ENCODE measurements around the gene RAB26. TPM values are rescaled to one million over a fixed set of nuclear protein-coding genes. Genes with fewer than 3 reads are reported as not detected.
"Not testable (repeated sequence)": the region's sequence is repeated elsewhere in the genome, so short reads cannot be mapped to it uniquely, and the experiment has no call there.

RAB26 gene
- total RNA-seq, 2 donors from 2014 or later, result 0.82 to 2.0 TPM

GRCh38 chr16:2135770-2136490, 12.5 kb upstream of the RAB26 start, which contains the start of gene PKD1:
Gene PKD1 (minus strand): TSS chr16:2135898. CDS start chr16:2135689, 209 bp downstream.
- not testable (repeated sequence) for H3K36me3 Mint-ChIP-seq (ENCODE audit: insufficient read depth in 2 of 2); H3K9me3 Mint-ChIP-seq; H3K27me3 Mint-ChIP-seq (ENCODE audit: low read depth)
- Mint-ChIP-seq H3K4me3 (peak within 1 kb of the TSS; percentile 91 to 99), H3K4me1 (ENCODE audit: low read depth) (peaks cover 14% of the 10 kb centered on the region), H3K27ac (peak within 1 kb of the TSS; percentile 78)
- ATAC-seq (replicated peaks in 1 of 2) (peak; percentile 85 to 89), DNase-seq (peak; percentile 100)

DNA sequence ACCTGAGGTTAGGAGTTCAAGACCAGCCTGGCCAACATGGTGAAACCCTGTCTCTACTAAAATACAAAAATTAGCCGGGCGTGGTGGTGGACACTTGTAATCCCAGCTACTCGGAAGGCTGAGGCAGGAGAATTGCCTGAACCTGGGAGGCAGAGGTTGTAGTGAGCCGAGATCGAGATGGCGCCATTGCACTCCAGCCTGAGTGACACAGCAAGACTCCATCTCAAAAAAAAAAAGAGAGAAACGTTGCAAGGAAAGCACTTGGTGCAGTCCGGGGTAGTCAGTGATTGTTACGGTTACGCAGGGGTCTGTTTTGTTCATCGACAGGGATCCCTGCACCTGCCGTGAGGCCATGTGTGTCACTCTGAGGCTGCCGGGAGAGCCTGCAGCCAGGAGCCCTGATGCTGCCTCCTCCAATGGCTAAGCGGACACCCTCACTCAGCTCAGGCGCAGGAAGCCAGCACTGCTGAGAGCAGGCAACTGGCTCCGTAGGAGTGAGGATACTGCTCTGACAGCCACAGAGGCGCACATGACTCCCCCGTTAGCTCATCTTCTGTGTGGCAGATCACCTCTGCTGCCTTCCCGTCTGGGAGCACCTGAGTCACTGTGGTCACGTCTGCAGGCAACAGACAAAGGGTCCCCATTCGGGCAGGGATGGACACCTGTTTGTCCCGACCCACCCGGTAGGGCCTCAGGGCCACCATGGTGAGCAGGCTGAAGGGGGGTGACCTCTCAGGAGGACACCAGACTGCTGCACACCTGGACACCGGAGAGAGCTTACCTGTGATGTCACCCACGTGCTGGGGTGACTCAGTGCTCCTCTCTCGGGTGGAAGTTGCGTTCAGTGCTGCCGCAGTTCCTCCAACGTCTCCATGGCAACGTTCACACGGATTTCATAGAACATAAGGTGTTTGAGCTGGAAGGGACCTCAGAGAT, 5.2 kb upstream of the RAB26 start:
- Mint-ChIP-seq H3K27ac (no peak overlapping the region), H3K27me3 (ENCODE audit: low read depth) (no peaks in the 10 kb centered on the region), H3K36me3 (ENCODE audit: insufficient read depth in 2 of 2) (no peaks in the 10 kb centered on the region), H3K9me3 (no peaks in the 10 kb centered on the region), H3K4me3 (no peak overlapping the region), H3K4me1 (ENCODE audit: low read depth) (peaks cover 14% of the 10 kb centered on the region)
- DNase-seq (no peak), ATAC-seq (replicated peaks in 1 of 2) (peak; percentile 35 to 41)

DNA sequence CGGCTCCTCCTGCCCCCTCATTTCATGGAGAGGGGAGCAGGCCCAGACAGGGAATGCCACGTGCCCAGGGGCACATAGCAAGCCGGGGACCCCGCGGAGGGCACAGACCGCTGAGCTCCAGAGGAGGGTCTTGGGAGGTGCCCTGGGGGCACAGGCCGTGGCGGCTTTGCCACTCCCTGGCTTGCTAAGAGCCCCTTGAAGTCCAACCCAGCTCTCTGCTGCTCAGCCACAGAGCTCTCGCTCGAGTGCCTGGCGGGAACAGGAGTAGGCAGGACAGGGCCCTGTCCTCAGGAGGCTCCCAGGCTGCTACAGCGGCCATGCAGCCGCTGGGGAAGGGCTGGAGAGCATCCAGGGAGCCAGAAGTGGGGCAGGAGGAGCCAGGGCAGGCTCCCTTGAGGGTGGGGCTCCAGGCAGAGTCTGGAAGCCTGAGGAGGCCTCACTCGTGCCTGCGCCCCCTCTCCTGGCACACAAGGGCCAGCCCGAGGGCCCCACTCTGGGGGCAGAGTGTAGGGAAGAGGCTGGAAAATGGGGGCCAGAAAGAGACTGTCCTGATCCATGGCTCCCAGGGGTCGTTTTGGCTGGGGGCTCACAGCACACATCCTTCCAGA, 4.4 kb upstream of the RAB26 start:
- Mint-ChIP-seq H3K4me1 (ENCODE audit: low read depth) (peaks cover 14% of the 10 kb centered on the region), H3K9me3 (no peaks in the 10 kb centered on the region), H3K36me3 (ENCODE audit: insufficient read depth in 2 of 2) (no peaks in the 10 kb centered on the region), H3K4me3 (no peak overlapping the region), H3K27me3 (ENCODE audit: low read depth) (no peaks in the 10 kb centered on the region), H3K27ac (no peak overlapping the region)
- ATAC-seq (replicated peaks in 1 of 2), result no peak
- no peak for DNase-seq

- ATAC-seq (replicated peaks in 1 of 2), result no peak
- Mint-ChIP-seq H3K4me3 (no peak overlapping the region), H3K27me3 (ENCODE audit: low read depth) (no peaks in the 10 kb centered on the region), H3K9me3 (no peaks in the 10 kb centered on the region), H3K4me1 (ENCODE audit: low read depth) (peaks cover 23% of the 10 kb centered on the region), H3K36me3 (ENCODE audit: insufficient read depth in 2 of 2) (no peaks in the 10 kb centered on the region), H3K27ac (no peak overlapping the region)
- DNase-seq, result no peak
Observed at GRCh38 chr16:2145843-2146242, 2.6 kb upstream of the RAB26 start.

- ATAC-seq (replicated peaks in 1 of 2) (no peak), DNase-seq (no peak)
- H3K4me1 Mint-ChIP-seq (ENCODE audit: low read depth), result peaks cover 35% of the 10 kb centered on the region
- no peaks in the 10 kb centered on the region for H3K36me3 Mint-ChIP-seq (ENCODE audit: insufficient read depth in 2 of 2)
- H3K9me3 Mint-ChIP-seq, result no peaks in the 10 kb centered on the region
- H3K27me3 Mint-ChIP-seq (ENCODE audit: low read depth), result no peaks in the 10 kb centered on the region
- H3K27ac Mint-ChIP-seq, result no peak overlapping the region
- H3K4me3 Mint-ChIP-seq, result peak overlapping the region in 1 of 2 donors; percentile 47
Observed at GRCh38 chr16:2147378-2147777, 1.0 kb upstream of the RAB26 start.

DNA sequence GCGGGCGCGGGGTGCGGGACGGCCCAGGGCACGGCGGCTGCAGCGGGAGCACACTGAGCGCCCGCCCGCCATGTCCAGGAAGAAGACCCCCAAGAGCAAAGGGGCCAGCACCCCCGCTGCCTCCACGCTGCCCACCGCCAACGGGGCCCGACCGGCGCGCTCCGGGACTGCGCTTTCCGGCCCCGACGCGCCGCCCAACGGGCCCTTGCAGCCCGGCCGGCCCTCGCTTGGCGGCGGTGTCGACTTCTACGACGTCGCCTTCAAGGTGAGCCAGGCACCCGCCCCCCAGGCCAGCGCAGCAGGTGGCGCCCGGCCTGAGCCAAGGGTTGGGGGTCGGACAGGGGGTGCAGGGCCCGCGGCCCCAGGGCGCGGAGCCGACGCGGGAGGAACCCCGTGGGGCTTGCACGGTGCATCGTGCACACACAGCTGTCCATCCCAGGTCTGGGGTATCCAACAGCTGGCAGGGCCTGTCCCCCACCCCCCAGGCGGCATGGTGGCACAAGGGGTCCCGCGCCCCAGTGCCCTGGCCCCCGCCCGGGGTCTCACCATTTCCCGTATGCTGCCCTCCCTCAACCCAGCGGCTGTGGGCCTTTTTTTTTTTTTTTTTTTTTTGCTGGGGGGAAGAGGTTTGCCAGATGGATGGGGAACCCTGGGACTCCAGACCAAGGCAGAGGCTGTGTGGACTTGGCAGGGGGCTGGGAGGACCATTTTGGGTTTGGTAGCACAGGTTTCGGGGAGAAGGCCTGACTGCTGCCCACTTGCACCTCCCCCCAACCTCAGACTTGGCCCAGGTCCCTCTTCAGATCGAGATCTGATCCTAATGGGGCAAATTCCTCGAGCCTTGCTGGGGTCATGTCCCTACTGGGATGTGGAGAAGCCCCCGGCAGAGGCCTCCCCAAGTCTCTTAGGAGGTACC, 547 bp downstream of the RAB26 start:
- no peak overlapping the region for H3K27ac Mint-ChIP-seq
- H3K27me3 Mint-ChIP-seq (ENCODE audit: low read depth), result no peaks in the 10 kb centered on the region
- DNase-seq (peak; percentile 45 to 50), ATAC-seq (replicated peaks in 1 of 2) (peak; percentile 20 to 31)
- peaks cover 51% of the 10 kb centered on the region for H3K4me1 Mint-ChIP-seq (ENCODE audit: low read depth)
- no peaks in the 10 kb centered on the region for H3K9me3 Mint-ChIP-seq
- H3K36me3 Mint-ChIP-seq (ENCODE audit: insufficient read depth in 2 of 2), result peaks cover 0 to 3% of the 10 kb centered on the region in 2 donors
- peak overlapping the region; percentile 73 to 76 for H3K4me3 Mint-ChIP-seq

GRCh38 chr16:2149630-2150417, 1.4 kb downstream of the RAB26 start:
- ATAC-seq (replicated peaks in 1 of 2), result no peak
- H3K36me3 Mint-ChIP-seq (ENCODE audit: insufficient read depth in 2 of 2), result peaks cover 3 to 5% of the 10 kb centered on the region in 2 donors
- peaks cover 56% of the 10 kb centered on the region for H3K4me1 Mint-ChIP-seq (ENCODE audit: low read depth)
- DNase-seq, result no peak
- H3K9me3 Mint-ChIP-seq, result no peaks in the 10 kb centered on the region
- H3K27ac Mint-ChIP-seq, result no peak overlapping the region
- no peaks in the 10 kb centered on the region for H3K27me3 Mint-ChIP-seq (ENCODE audit: low read depth)
- H3K4me3 Mint-ChIP-seq, result peak overlapping the region; percentile 65

DNA sequence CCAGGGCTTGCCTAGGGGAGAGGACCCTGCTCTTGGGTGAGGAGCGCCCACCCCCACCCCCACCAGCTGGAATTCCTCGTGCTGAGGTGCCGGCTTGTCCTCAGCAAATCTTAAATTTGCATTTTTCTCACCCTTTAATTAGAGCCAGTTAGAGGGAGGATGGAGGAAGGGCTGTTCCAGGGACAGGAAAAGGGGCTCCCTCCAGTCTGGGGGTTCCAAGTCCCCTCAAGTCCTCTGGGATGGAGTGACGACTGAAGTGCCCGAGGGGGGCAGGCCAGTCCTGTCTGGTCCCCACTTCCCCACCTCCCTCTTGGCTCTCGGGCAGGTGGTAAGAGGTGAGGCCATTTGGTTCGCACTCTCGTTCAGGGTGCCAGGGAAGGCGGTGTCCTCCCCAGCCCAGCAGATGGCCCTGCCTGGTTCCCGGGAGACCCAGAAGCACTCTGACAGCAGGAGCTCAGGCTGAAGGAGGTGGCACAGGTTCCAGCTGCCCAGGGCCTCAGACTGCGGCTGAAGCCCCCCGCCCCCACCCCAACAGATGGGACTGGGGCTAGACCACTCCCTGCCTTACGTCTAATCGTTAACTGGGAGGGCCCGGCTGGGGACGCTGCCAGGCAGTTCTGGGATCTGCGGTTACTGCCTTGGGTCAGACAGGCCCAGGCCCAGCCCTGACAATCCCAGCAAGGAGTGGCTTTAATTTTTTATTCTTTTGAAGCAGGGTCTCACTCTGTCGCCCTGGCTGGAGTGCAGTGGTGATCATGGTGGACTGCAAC, 2.2 kb downstream of the RAB26 start:
- ATAC-seq (replicated peaks in 1 of 2) (no peak), DNase-seq (no peak)
- Mint-ChIP-seq H3K27me3 (ENCODE audit: low read depth) (no peaks in the 10 kb centered on the region), H3K9me3 (no peaks in the 10 kb centered on the region), H3K27ac (no peak overlapping the region), H3K4me1 (ENCODE audit: low read depth) (peaks cover 55% of the 10 kb centered on the region), H3K36me3 (ENCODE audit: insufficient read depth in 2 of 2) (peaks cover 4 to 7% of the 10 kb centered on the region in 2 donors), H3K4me3 (peak overlapping the region; percentile 65 to 90)

- ATAC-seq (replicated peaks in 1 of 2), result no peak
- no peaks in the 10 kb centered on the region for H3K9me3 Mint-ChIP-seq
- H3K36me3 Mint-ChIP-seq (ENCODE audit: insufficient read depth in 2 of 2), result peaks cover 4 to 7% of the 10 kb centered on the region in 2 donors
- H3K4me1 Mint-ChIP-seq (ENCODE audit: low read depth), result peaks cover 56% of the 10 kb centered on the region
- no peak overlapping the region for H3K27ac Mint-ChIP-seq
- DNase-seq, result no peak
- H3K4me3 Mint-ChIP-seq, result peak overlapping the region; percentile 45 to 90
- H3K27me3 Mint-ChIP-seq (ENCODE audit: low read depth), result no peaks in the 10 kb centered on the region
Observed at GRCh38 chr16:2151188-2152091, 3.0 kb downstream of the RAB26 start.

DNA sequence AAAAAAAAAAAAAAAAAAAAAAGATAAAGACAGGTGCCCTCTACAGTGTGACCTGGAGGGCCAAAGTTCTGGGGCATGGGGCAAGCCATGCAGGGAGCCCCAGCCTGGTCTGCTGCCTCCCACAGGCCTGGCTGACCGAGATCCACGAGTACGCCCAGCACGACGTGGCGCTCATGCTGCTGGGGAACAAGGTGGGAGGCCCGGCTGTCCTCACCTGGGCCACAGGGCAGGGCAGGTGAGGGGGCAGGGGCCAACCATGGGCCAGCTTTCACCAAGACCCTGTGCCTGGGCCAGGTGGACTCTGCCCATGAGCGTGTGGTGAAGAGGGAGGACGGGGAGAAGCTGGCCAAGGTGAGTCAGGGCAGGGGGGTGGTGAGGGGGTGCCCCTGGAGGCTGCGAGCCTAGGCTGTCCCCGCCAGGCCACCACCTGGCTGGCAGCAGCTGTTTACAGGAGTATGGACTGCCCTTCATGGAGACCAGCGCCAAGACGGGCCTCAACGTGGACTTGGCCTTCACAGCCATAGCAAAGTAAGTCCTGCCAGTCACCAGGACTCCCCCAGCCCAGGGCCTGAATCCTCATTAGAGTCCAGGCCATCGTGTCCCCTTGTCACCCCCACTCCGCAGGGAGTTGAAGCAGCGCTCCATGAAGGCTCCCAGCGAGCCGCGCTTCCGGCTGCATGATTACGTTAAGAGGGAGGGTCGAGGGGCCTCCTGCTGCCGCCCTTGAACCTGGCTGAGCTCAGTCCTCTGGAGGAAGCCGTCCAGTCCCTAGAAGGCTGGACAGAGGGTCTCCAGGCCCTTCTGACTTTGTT, 4.5 kb downstream of the RAB26 start:
- no peak for ATAC-seq (replicated peaks in 1 of 2)
- Mint-ChIP-seq H3K4me1 (ENCODE audit: low read depth) (peaks cover 70% of the 10 kb centered on the region), H3K36me3 (ENCODE audit: insufficient read depth in 2 of 2) (peaks cover 4 to 7% of the 10 kb centered on the region in 2 donors), H3K27me3 (ENCODE audit: low read depth) (no peaks in the 10 kb centered on the region), H3K27ac (peak overlapping the region; percentile 60), H3K4me3 (peak overlapping the region; percentile 70 to 90), H3K9me3 (no peaks in the 10 kb centered on the region)
- DNase-seq, result peak in 1 of 2 donors; percentile 30
